ENCODE data around the gene GRK1.

GRCh38 chr13:113638806-113639205, 28.2 kb upstream of the GRK1 start:
- TF ChIP-seq ZNF555 (tag by site-specific recombination; conservative IDR thresholded peaks at IDR 0.05), result no peak
- TF ChIP-seq CTCF (tag by site-specific recombination; IDR thresholded peaks at IDR 0.05), result no peak
- no peak for TF ChIP-seq ZNF10 (tag by site-specific recombination; IDR thresholded peaks at IDR 0.05)
- TF ChIP-seq MYNN (tag by site-specific recombination; IDR thresholded peaks at IDR 0.05; ENCODE audit: borderline replicate concordance), result no peak

Measured in HEK293 (cell line).